Measurements from ENCODE around the gene PDP2. TPM values are rescaled to one million over a fixed set of nuclear protein-coding genes. Genes with fewer than 3 reads are reported as not detected.
A peak's percentile ranks its signal among the peaks of the same experiment; 100 is the strongest.

Gene PDP2
- total and polyA plus RNA-seq, 9 of the 15 experiments (the other 6 are each of a cell fraction or from before 2014, with no cell fraction given), result 2.5 to 24.3 (median 7.2) TPM

DNA sequence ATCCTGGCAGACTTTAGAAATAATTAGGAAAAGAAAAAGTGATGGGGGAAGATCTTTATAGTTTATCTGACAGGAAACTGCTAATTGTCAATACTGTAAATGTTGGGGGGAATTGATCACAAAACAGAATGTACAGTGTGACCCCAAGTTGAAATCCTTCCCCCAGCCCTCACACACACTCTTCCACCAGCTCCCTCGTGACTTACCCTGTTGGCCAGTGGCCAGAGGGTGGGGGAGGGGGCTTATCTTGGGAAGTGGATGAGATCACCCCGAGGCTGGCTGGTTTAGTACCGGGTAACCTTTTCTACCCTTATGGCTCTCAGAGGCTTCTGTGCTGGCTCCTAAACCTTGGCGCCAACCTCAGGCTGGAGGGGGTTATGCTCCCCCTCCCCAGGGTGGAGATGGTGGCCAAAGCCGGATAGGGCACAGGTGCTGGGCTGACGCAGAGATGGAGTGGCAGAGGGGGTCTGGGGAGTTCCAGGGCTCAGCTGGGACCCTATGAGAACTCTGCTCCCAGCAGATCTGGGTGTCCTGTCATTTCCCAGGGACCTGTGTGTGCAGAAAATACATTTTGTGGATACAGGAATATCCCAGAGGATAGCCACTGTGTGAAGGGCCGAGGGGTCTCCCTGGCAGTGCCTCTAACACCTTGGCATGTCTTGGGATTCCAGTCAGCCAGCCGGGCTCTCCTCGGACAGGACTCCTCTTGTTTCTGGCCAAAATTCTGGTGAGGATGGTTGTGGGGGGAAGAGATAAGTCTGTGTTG lies 19.8 kb downstream of the PDP2 start (continued):
- TF ChIP-seq CEBPG (CRISPR knock-in tag; IDR thresholded peaks at IDR 0.05) (no peak), CEBPG (tag; conservative IDR thresholded peaks at IDR 0.05 in 1 of 2, IDR thresholded peaks at IDR 0.05 in 1 of 2) (peak; percentile 4 to 76; a peak in 2 of 4 replicates), CBFA2T2 (conservative IDR thresholded peaks at IDR 0.05) (peak; percentile 46), EP400 (IDR thresholded peaks at IDR 0.05) (peak; percentile 88), ZNF239 (CRISPR knock-in tag; IDR thresholded peaks at IDR 0.05) (no peak), SREBF1 (IDR thresholded peaks at IDR 0.05; ENCODE audit: borderline replicate concordance, low read depth, low read length) (no peak), RBFOX2 (IDR thresholded peaks at IDR 0.05; ENCODE audit: low read depth, low read length) (peak; percentile 78), ZNF583 (CRISPR knock-in tag; IDR thresholded peaks at IDR 0.05) (no peak), TFAM (CRISPR knock-in tag; conservative IDR thresholded peaks at IDR 0.05) (no peak), NR2C1 (IDR thresholded peaks at IDR 0.05) (peak; percentile 72), NR2C1 (tag; IDR thresholded peaks at IDR 0.05) (peak; percentile 79), CHD4 (IDR thresholded peaks at IDR 0.05; ENCODE audit: insufficient read depth, insufficient replicate concordance, low read depth, low read length, poor library complexity, severe bottlenecking) (no peak)
- TF ChIP-seq, protein P1, sequence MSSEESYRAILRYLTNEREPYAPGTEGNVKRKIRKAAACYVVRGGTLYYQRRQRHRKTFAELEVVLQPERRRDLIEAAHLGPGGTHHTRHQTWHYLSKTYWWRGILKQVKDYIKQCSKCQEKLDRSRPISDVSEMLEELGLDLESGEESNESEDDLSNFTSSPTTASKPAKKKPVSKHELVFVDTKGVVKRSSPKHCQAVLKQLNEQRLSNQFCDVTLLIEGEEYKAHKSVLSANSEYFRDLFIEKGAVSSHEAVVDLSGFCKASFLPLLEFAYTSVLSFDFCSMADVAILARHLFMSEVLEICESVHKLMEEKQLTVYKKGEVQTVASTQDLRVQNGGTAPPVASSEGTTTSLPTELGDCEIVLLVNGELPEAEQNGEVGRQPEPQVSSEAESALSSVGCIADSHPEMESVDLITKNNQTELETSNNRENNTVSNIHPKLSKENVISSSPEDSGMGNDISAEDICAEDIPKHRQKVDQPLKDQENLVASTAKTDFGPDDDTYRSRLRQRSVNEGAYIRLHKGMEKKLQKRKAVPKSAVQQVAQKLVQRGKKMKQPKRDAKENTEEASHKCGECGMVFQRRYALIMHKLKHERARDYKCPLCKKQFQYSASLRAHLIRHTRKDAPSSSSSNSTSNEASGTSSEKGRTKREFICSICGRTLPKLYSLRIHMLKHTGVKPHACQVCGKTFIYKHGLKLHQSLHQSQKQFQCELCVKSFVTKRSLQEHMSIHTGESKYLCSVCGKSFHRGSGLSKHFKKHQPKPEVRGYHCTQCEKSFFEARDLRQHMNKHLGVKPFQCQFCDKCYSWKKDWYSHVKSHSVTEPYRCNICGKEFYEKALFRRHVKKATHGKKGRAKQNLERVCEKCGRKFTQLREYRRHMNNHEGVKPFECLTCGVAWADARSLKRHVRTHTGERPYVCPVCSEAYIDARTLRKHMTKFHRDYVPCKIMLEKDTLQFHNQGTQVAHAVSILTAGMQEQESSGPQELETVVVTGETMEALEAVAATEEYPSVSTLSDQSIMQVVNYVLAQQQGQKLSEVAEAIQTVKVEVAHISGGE (CRISPR knock-in tag; IDR thresholded peaks at IDR 0.05), result peak in 1 of 3 experiments; percentile 60; a peak in 2 of 6 replicates
- TF ChIP-seq, protein P2, sequence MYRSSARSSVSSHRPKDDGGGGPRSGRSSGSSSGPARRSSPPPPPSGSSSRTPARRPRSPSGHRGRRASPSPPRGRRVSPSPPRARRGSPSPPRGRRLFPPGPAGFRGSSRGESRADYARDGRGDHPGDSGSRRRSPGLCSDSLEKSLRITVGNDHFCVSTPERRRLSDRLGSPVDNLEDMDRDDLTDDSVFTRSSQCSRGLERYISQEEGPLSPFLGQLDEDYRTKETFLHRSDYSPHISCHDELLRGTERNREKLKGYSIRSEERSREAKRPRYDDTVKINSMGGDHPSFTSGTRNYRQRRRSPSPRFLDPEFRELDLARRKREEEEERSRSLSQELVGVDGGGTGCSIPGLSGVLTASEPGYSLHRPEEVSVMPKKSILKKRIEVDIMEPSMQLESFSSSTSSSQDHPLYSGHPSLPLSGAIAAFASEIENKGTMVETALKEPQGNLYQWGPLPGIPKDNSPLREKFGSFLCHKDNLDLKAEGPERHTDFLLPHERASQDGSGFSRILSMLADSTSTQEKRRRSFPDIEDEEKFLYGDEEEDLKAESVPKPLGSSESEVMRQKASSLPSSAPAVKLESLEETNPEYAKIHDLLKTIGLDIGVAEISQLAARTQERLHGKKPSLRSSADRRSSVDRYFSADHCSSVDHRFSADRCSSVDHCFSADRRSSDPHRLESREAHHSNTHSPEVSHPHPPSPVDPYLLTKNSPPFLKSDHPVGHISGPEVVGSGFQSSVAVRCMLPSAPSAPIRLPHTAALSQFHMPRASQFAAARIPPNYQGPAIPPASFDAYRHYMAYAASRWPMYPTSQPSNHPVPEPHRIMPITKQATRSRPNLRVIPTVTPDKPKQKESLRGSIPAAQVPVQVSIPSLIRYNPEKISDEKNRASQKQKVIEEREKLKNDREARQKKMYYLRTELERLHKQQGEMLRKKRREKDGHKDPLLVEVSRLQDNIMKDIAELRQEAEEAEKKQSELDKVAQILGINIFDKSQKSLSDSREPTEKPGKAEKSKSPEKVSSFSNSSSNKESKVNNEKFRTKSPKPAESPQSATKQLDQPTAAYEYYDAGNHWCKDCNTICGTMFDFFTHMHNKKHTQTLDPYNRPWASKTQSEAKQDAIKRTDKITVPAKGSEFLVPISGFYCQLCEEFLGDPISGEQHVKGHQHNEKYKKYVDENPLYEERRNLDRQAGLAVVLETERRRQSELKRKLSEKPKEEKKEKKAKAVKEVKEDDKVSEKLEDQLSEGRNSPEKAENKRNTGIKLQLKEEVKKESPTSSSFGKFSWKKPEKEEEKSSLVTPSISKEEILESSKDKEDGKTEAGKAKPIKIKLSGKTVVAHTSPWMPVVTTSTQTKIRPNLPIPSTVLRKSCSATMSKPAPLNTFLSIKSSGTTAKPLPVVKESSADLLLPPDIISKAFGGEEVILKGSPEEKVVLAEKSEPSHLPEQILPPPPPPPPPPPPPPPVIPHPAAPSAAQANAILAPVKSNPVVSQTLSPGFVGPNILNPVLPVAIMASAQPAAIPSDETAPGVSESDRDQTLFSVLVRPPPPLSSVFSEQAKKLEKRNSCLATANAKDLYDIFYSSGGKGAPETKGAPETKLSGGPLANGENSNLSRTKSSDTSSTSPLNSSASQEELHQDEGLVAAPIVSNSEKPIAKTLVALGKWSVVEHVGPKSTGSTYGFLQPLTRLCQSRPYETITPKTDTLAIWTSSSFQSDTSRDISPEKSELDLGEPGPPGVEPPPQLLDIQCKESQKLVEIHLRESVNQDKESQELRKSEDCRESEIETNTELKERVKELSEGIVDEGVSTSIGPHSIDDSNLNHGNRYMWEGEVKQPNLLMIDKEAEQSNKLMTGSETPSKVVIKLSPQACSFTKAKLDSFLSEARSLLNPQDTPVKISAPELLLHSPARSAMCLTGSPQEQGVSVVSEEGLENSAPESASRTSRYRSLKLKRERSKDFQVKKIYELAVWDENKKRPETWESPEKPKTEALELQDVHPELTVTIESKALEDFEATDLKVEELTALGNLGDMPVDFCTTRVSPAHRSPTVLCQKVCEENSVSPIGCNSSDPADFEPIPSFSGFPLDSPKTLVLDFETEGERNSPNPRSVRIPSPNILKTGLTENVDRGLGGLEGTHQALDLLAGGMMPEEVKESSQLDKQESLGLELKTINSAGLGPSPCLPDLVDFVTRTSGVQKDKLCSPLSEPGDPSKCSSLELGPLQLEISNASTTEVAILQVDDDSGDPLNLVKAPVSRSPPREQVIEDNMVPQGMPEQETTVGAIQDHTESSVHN (IDR thresholded peaks at IDR 0.05; ENCODE audit: borderline replicate concordance in 1 of 2, low read depth in 1 of 2), result peak in 1 of 2 experiments; percentile 61; a peak in 2 of 4 replicates

All from K562 (cell line).